ENCODE measurements around the gene FRAS1.

DNA sequence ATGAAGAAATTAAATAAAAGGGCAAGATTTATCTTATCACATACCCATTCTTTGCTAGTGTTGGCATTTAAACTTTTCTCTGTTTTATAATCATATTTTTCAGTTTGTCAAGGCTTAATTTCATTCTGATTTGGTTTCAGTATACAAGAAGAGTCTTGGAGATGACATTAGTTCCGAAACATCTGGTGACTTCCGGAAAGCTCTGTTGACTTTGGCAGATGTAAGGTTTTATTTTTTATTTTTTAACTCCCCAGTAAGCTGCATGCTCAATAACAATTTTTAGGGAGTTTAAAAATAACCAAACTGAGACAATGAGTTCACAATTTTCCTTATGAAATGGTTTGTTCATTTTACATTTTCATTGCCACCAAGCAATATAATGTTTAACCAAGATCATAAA lies 534.3 kb downstream of the FRAS1 start:
- TF ChIP-seq, protein P1, sequence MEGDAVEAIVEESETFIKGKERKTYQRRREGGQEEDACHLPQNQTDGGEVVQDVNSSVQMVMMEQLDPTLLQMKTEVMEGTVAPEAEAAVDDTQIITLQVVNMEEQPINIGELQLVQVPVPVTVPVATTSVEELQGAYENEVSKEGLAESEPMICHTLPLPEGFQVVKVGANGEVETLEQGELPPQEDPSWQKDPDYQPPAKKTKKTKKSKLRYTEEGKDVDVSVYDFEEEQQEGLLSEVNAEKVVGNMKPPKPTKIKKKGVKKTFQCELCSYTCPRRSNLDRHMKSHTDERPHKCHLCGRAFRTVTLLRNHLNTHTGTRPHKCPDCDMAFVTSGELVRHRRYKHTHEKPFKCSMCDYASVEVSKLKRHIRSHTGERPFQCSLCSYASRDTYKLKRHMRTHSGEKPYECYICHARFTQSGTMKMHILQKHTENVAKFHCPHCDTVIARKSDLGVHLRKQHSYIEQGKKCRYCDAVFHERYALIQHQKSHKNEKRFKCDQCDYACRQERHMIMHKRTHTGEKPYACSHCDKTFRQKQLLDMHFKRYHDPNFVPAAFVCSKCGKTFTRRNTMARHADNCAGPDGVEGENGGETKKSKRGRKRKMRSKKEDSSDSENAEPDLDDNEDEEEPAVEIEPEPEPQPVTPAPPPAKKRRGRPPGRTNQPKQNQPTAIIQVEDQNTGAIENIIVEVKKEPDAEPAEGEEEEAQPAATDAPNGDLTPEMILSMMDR (IDR thresholded peaks at IDR 0.05; ENCODE audit: insufficient read depth, low read depth, low read length): no peak
- TF ChIP-seq EZH2 (IDR thresholded peaks at IDR 0.05; ENCODE audit: insufficient read depth, low read length): no peak
